ENCODE measurements around the gene SYT2.
"Not testable (repeated sequence)": the region's sequence is repeated elsewhere in the genome, so short reads cannot be mapped to it uniquely, and the experiment has no call there.

SYT2 gene

GRCh38 chr1:202623075-202623474 is 87.2 kb downstream of the SYT2 start:
- no peak for DNase-seq (ENCODE audit: low spot score)

- no peak for DNase-seq (ENCODE audit: low spot score)
Measured at GRCh38 chr1:202622388-202622787, 87.9 kb downstream of the SYT2 start.

- DNase-seq (ENCODE audit: low spot score) = no peak
Measured at GRCh38 chr1:202621446-202621845, 88.8 kb downstream of the SYT2 start.

DNA sequence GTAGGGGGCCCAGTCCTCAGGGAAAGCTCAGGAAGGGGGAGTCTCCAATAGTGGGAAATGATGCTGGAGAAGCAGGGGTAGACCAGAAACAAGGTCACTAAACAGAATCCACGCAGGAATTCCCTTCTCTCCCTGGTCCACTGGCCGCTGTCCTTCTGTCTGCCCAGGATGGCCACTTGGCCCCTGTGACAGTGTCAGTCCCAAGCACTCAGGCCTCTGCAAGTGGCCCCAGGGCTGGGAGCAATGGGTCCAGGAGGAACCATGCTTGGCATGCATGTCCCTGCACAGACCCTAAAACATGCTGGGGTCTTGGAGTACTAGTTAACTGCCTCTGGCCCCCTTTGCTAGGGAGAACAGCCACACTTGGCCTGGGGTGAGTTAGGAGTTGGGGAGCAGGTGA is 90.2 kb downstream of the SYT2 start:
- not testable (repeated sequence) for DNase-seq (ENCODE audit: low spot score)

- DNase-seq (ENCODE audit: low spot score) = peak; percentile 34
Measured at GRCh38 chr1:202619505-202619904, 90.7 kb downstream of the SYT2 start.

DNA sequence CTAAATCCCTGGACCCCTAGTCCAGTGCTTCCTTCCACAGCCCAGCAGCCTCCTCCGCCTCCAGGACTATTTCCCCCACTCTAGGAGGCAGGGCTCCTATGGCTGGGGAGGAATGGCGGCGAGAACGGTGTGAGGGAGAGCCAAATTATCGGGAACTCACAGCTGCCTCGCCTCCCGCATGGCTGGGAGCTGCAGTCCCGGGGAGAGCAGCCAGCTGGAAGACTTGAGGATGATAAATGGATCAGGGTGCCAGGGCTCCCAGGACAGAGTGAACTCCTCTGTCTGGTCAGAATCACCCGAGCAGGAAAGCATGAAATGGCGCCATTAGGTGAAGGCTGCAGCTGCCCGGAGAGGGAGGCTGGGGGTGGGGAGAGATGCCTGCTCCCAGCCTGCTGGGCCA is 91.2 kb downstream of the SYT2 start:
- DNase-seq (ENCODE audit: low spot score) = peak; percentile 60

DNA sequence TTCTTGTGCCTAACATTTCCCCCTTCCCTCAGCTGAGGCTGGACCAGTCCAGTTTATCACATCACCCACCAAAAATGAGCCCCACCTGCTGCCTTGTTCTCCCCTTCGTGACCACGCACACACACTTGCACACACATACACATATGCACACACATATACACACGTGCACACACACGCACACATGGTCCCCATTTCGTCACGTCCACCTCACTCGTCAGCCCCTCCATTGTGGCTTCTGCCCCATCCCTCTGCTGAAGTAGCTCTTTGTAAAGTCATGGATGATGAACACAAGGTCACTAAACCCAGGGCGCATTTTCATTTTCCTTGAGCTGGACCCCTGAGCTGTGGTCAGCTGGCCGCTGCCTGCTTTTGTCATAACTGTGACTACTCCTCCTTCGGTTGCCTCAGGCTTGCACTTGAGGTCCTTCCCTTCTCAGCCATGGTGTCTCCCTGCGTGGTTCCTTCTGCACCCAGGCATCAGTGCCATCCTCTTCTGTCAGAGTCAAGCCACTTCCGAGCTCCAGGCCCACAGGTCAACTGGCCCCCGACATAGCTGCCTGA is 93.8 kb downstream of the SYT2 start:
- no peak for DNase-seq (ENCODE audit: low spot score)

GRCh38 chr1:202615501-202616354 is 94.5 kb downstream of the SYT2 start:
- peak; percentile 71 for DNase-seq (ENCODE audit: low spot score)

- DNase-seq (ENCODE audit: low spot score) = not testable (repeated sequence)
Measured at GRCh38 chr1:202615208-202615500, 95.1 kb downstream of the SYT2 start.

- DNase-seq (ENCODE audit: low spot score) = peak; percentile 9
Measured at GRCh38 chr1:202614363-202615207, 95.7 kb downstream of the SYT2 start.

GRCh38 chr1:202613571-202613970 is 96.7 kb downstream of the SYT2 start:
- no peak for DNase-seq (ENCODE audit: low spot score)

DNA sequence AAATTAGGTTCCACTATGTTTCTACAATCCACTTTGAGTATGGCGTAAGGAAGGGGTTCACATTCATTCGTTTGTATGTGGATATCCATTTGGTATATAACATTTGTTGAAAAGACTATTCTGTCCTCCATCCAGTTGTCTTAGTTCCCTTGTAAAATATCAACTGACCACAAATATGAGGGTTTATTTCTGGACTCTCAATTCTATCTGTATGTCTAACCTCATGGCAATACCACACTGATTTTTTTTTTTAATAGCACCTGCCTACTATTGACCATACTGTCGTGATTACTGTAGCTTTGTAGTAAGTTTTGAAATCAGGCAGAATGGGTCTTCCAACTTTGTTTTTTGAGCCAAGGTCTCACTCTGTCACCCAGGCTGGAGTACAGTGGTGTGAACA is 98.2 kb downstream of the SYT2 start:
- DNase-seq (ENCODE audit: low spot score) = not testable (repeated sequence)

GRCh38 chr1:202605515-202605914 is 104.7 kb downstream of the SYT2 start:
- DNase-seq (ENCODE audit: low spot score) = no peak

- no peak for DNase-seq (ENCODE audit: low spot score)
Measured at GRCh38 chr1:202603435-202603834, 106.8 kb downstream of the SYT2 start.

DNA sequence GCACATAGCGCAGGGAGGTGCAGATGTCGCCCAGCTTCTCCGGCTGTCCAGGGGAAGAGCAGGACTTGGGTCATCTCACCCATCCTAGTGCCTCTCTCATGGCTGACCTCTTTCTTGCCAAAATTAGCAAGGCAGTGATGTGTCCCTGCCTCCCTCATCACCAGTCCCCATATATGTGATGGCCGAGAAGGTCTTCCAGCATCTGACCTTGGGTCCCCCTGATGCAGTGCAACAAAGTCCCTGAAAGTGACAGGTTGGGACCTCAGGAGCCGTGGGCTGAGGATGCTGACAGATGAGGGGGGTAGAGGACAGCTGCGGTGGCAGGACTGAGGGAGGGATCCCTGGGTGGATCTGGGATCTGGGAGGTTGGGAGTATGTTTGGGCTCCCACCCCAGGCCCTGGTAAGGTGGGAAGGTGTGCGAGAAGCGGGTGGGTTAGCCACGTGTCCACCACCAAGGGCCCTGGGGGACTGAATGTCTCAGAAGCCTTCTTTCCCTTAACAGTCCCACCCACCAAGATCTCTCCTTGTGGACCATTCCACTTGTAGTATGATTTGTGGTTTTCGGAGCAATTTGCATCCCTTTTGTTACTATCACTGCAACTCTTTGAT is 109.7 kb downstream of the SYT2 start:
- DNase-seq (ENCODE audit: low spot score) = no peak

- peak; percentile 82 for DNase-seq (ENCODE audit: low spot score)
Measured at GRCh38 chr1:202599669-202600431, 110.4 kb downstream of the SYT2 start.

- no peak for DNase-seq (ENCODE audit: low spot score)
Measured at GRCh38 chr1:202597090-202597761, 113.0 kb downstream of the SYT2 start.

GRCh38 chr1:202596638-202597037 is 113.6 kb downstream of the SYT2 start:
- no peak for DNase-seq (ENCODE audit: low spot score)

DNA sequence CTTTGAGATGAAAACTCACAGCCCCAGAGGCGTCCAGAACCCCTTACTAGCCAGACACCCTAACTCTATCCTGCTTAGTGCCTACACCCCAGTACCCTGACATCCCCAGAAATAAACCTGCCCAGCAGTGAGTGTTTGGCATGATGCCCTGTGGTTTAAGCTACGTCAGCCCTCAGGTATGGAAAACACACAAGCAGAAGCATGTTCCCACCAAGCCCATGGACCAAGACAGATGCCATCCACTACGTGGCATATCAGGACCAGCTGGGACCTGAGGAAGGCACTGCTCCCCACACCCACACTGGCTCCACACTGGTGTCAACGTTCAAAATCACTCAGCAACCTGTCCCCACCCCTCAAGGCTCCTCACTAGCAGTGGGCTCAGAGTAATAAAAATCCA is 116.4 kb downstream of the SYT2 start:
- DNase-seq (ENCODE audit: low spot score) = peak; percentile 66

DNA sequence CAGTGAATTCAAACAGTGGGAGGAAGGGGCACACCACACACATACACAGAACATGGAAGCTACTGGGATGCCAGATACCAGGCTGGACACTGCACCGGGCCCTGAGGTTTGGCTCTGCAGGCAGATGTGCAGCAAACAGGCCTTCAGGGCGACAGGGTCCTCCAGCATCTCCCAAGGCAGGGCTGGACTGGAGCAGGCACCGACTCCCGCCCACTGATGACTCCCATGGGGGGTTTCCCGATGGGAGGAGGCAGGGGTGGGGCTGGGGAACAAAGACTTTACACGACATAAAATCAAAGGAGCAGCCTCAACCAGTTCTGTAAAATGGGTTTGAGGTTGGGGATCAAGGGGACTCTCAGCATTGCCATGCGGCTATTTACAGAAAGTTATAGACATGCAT is 118.1 kb downstream of the SYT2 start:
- peak; percentile 26 for DNase-seq (ENCODE audit: low spot score)

DNA sequence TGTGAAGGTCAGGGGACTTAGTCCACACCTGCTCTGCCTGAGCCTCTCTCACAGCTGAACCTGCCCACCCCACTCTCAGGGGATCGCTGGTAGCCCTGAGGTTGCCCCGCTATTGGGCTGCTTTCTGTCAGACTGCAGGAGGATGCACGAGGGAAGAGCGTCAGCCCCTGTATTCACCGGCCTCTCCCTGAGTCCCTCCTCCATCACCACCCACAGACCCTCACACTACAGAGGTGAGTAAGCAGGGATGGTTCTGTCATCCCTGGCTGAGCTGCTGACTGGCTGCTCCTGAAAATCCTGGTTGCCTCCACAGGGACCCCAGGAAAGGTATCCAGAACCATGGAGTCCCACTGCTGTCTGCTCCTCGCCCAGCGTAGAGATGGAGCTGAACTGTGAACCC is 118.7 kb downstream of the SYT2 start:
- DNase-seq (ENCODE audit: low spot score) = no peak
